Calu3 (cell line): Measurements from ENCODE around the gene ERC2. TPM values are rescaled to one million over a fixed set of nuclear protein-coding genes. Genes with fewer than 3 reads are reported as not detected.

Experiments
- BruUV-seq: library from RNA; stranded (reverse); fragments of 400-500 nt; replicated peaks from 2 replicates; lab custom pipeline; 2021; lab: Mats Ljungman, UMichigan
- CTCF ChIA-PET: fragments of 300-600 bp; sonication (Branson Sonifier 250); formaldehyde crosslinking; loops from one replicate; lab custom pipeline; 2022; ENCODE audit warnings: antibody characterized with exemption; lab: Charles Lee
- DNase-seq: peaks from one replicate; pipeline ENCODE4 v3.0.0; 2022
- H3K27ac Mint-ChIP-seq: one replicate; pipeline ENCODE4 v1.8.0; 2022; ENCODE audit warnings: mixed read lengths; ENCODE audit not compliant: unreplicated experiment
- H3K27me3 Mint-ChIP-seq: one replicate; pipeline ENCODE4 v1.8.0; 2022; ENCODE audit warnings: mixed read lengths; ENCODE audit not compliant: unreplicated experiment
- H3K36me3 Mint-ChIP-seq: one replicate; pipeline ENCODE4 v1.8.0; 2022; ENCODE audit warnings: mild to moderate bottlenecking, moderate library complexity, mixed read lengths; ENCODE audit not compliant: insufficient read depth, unreplicated experiment
- H3K4me1 Mint-ChIP-seq: one replicate; pipeline ENCODE4 v1.8.0; 2022; ENCODE audit warnings: mild to moderate bottlenecking, low read depth, mixed read lengths; ENCODE audit not compliant: unreplicated experiment
- H3K4me3 Mint-ChIP-seq: one replicate; pipeline ENCODE4 v1.8.0; 2022; ENCODE audit warnings: mild to moderate bottlenecking, low read depth, moderate library complexity, mixed read lengths; ENCODE audit not compliant: unreplicated experiment
- H3K9me3 Mint-ChIP-seq: one replicate; pipeline ENCODE4 v1.8.0; 2022; ENCODE audit warnings: low read depth, mixed read lengths; ENCODE audit not compliant: unreplicated experiment
- CTCF ChIP-seq: fragments of 200-600 bp; IDR thresholded peaks from one replicate; pipeline ENCODE4 v1.8.0; 2022; ENCODE audit warnings: antibody characterized with exemption; ENCODE audit not compliant: unreplicated experiment
- intact Hi-C: fragments of 100-400 bp; cut with micrococcal nuclease; formaldehyde crosslinking; loops from one replicate; pipeline ENCODE4 v1.10.0; 2022; ENCODE audit not compliant: unreplicated experiment
- total RNA-seq: library from RNA; stranded (reverse); gene quantifications from 2 replicates; pipeline ENCODE4 v1.2.3, GENCODE V29; 2022

The ERC2 gene
- total RNA-seq, 1 experiment from 2014 or later = 0.73 TPM

DNA sequence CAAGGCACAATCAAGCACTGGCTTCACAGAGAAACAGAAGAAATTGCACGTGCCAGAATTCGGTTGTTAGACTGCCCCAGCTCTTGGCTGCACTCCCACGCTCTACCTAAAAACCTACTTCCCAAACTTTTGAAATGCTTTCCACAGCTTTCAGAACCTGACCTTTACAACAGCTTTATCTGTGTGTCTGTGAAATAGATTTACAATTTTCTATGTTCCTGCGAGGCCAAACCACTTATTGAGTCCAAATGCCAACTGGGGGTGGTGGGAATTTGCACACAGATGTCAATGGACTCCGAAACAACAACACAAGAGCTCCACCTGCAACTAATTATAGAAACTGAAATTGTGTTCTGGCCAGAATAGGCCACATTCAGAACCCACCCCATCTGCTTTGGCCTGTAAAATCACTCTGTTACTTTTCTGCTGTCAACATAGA, 44.6 kb downstream of the ERC2 start:
- no peak overlapping the region for H3K27ac Mint-ChIP-seq
- H3K27me3 Mint-ChIP-seq = peaks cover 76% of the 10 kb centered on the region
- H3K9me3 Mint-ChIP-seq = no peaks in the 10 kb centered on the region
- H3K36me3 Mint-ChIP-seq = no peaks in the 10 kb centered on the region
- no peaks in the 10 kb centered on the region for H3K4me1 Mint-ChIP-seq
- no peak for TF ChIP-seq CTCF
- intact Hi-C loops = no loop called here
- DNase-seq = no peak
- CTCF ChIA-PET = no interaction called here
- no peak overlapping the region for H3K4me3 Mint-ChIP-seq
- no TSS peak for BruUV-seq

DNA sequence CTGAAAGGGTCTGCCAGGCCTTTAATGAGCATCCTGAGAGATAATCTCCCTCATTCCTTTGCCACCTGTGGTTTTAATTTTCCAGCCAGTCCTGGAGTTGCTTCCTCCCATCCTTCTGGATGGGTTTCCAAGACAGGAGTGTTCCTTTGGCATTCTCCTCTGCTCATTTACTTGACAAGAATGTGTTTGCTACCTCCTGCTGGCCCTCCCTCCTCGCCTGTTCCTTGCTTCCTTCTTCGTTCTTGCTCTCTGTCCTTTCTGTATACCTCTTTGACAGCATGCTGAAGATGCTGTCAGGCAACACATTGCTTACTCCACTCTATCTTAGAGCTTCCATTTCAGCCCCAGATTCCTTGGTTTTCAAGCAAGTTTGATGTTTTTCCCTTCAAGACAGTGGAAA, 46.0 kb downstream of the ERC2 start:
- CTCF ChIA-PET = no interaction called here
- H3K36me3 Mint-ChIP-seq = no peaks in the 10 kb centered on the region
- H3K4me1 Mint-ChIP-seq = no peaks in the 10 kb centered on the region
- BruUV-seq = no TSS peak
- no peak for TF ChIP-seq CTCF
- no peak overlapping the region for H3K27ac Mint-ChIP-seq
- H3K4me3 Mint-ChIP-seq = no peak overlapping the region
- intact Hi-C loops = no loop called here
- no peak for DNase-seq
- no peaks in the 10 kb centered on the region for H3K9me3 Mint-ChIP-seq
- peaks cover 63% of the 10 kb centered on the region for H3K27me3 Mint-ChIP-seq

GRCh38 chr3:56421205-56421604, 47.1 kb downstream of the ERC2 start:
- no peak overlapping the region for H3K27ac Mint-ChIP-seq
- H3K27me3 Mint-ChIP-seq = peaks cover 63% of the 10 kb centered on the region
- intact Hi-C loops = no loop called here
- TF ChIP-seq CTCF = no peak
- no peak for DNase-seq
- BruUV-seq = no TSS peak
- no peaks in the 10 kb centered on the region for H3K36me3 Mint-ChIP-seq
- CTCF ChIA-PET = no interaction called here
- H3K9me3 Mint-ChIP-seq = no peaks in the 10 kb centered on the region
- H3K4me3 Mint-ChIP-seq = no peak overlapping the region
- no peaks in the 10 kb centered on the region for H3K4me1 Mint-ChIP-seq

GRCh38 chr3:56415652-56416051, 52.6 kb downstream of the ERC2 start:
- TF ChIP-seq CTCF = no peak
- Mint-ChIP-seq H3K27ac (no peak overlapping the region), H3K9me3 (no peaks in the 10 kb centered on the region), H3K27me3 (peaks cover 29% of the 10 kb centered on the region), H3K4me3 (no peak overlapping the region), H3K36me3 (no peaks in the 10 kb centered on the region), H3K4me1 (no peaks in the 10 kb centered on the region)
- no TSS peak for BruUV-seq
- intact Hi-C loops = no loop called here
- CTCF ChIA-PET = no interaction called here
- DNase-seq = no peak
